CD14-positive monocyte (primary cell): ENCODE measurements around the gene HSPA12A. TPM values are rescaled to one million over a fixed set of nuclear protein-coding genes. Genes with fewer than 3 reads are reported as not detected.

Experiments used
- DNase-seq, 3 donors: peaks; one replicate each; pipeline ENCODE4 v3.0.0-alpha.2; 2011 to 2022
- H2AFZ ChIP-seq: 2 replicates; pipeline ENCODE4 v1.6.0; 2012; ENCODE audit warnings: mild to moderate bottlenecking, low read depth, low read length, inconsistent platforms; ENCODE audit not compliant: insufficient read depth, poor library complexity, severe bottlenecking
- H3K27ac ChIP-seq, 2 donors: 1 replicate in 1 of 2; 2 replicates in 1 of 2; pipeline ENCODE4 v1.5.1; 2012 to 2013; ENCODE audit warnings: low read length in 2 of 2, control low read depth in 1 of 2, inconsistent platforms in 1 of 2, low read depth in 1 of 2, mild to moderate bottlenecking in 1 of 2
- H3K27me3 ChIP-seq, 2 donors: one replicate each; pipeline versions ENCODE4 v1.6.0 to v1.6.1; 2011 to 2013; ENCODE audit warnings: low read length in 2 of 2; ENCODE audit not compliant: control insufficient read depth in 2 of 2, insufficient read depth in 2 of 2
- H3K36me3 ChIP-seq, 2 donors: replicated peaks in 1 of 2; 1 replicate in 1 of 2; 2 replicates in 1 of 2; pipeline versions ENCODE4 v1.5.1 to v1.6.1; 2012 to 2013; ENCODE audit warnings: low read length in 2 of 2, control low read depth in 1 of 2, inconsistent platforms in 1 of 2, mild to moderate bottlenecking in 1 of 2; ENCODE audit not compliant: insufficient read depth in 2 of 2, control insufficient read depth in 1 of 2
- H3K4me1 ChIP-seq, 2 donors: 1 replicate in 1 of 2; 2 replicates in 1 of 2; pipeline versions ENCODE4 v1.5.1 to v1.6.1; 2012 to 2013; ENCODE audit warnings: low read length in 2 of 2, control low read depth in 1 of 2, inconsistent platforms in 1 of 2, mild to moderate bottlenecking in 1 of 2, moderate library complexity in 1 of 2; ENCODE audit not compliant: insufficient read depth in 2 of 2, control insufficient read depth in 1 of 2
- H3K4me2 ChIP-seq: replicated peaks from 2 replicates; pipeline ENCODE3; 2012; ENCODE audit warnings: low read length, moderate library complexity, mild to moderate bottlenecking; ENCODE audit not compliant: poor library complexity, severe bottlenecking; ENCODE audit errors: extremely low read depth
- H3K4me3 ChIP-seq, 3 experiments: fragments of 200-600 bp in 1 of 3; sonication (generic) in 1 of 3; replicated peaks in 1 of 3; 1 replicate in 2 of 3; 2 replicates in 1 of 3; pipeline ENCODE4 v1.5.1; 2011 to 2013; ENCODE audit warnings: low read length in 3 of 3, mild to moderate bottlenecking in 3 of 3, control low read depth in 2 of 3, low read depth in 2 of 3, inconsistent platforms in 1 of 3, moderate library complexity in 1 of 3
- H3K79me2 ChIP-seq: 2 replicates; pipeline ENCODE4 v1.6.0; 2012; ENCODE audit warnings: mild to moderate bottlenecking, control low read depth, inconsistent platforms, low read length, moderate library complexity; ENCODE audit not compliant: insufficient read depth
- H3K9ac ChIP-seq: 2 replicates; pipeline ENCODE4 v1.6.0; 2017; ENCODE audit warnings: low read length, mild to moderate bottlenecking; ENCODE audit not compliant: insufficient read depth, poor library complexity, severe bottlenecking
- H3K9me3 ChIP-seq, 2 donors: replicated peaks in 1 of 2; 1 replicate in 1 of 2; 2 replicates in 1 of 2; pipeline versions ENCODE4 v1.5.1 to v1.6.1; 2012 to 2013; ENCODE audit warnings: low read length in 2 of 2, control low read depth in 1 of 2; ENCODE audit not compliant: control insufficient read depth in 1 of 2, insufficient read depth in 1 of 2
- H4K20me1 ChIP-seq: 2 replicates; pipeline ENCODE4 v1.6.0; 2012; ENCODE audit warnings: mild to moderate bottlenecking, low read length, control low read depth, moderate library complexity; ENCODE audit not compliant: insufficient read depth
- H3K27ac Mint-ChIP-seq, 7 donors: one replicate each; pipeline ENCODE4 v1.8.0; 2020; ENCODE audit warnings: mild to moderate bottlenecking in 7 of 7, mixed read lengths in 7 of 7, moderate library complexity in 6 of 7, inconsistent platforms in 2 of 7
- H3K27me3 Mint-ChIP-seq, 3 donors: one replicate each; pipeline ENCODE4 v1.8.0; 2021 to 2022; ENCODE audit warnings: low read depth in 3 of 3, mild to moderate bottlenecking in 3 of 3, mixed read lengths in 3 of 3, moderate library complexity in 3 of 3, inconsistent platforms in 1 of 3
- H3K36me3 Mint-ChIP-seq, 2 donors: one replicate each; pipeline ENCODE4 v1.8.0; 2020; ENCODE audit warnings: mixed read lengths in 2 of 2, inconsistent platforms in 1 of 2, mild to moderate bottlenecking in 1 of 2
- H3K4me1 Mint-ChIP-seq: one replicate; pipeline ENCODE4 v1.8.0; 2020; ENCODE audit warnings: mild to moderate bottlenecking, mixed read lengths
- H3K4me3 Mint-ChIP-seq, 2 donors: one replicate each; pipeline ENCODE4 v1.8.0; 2020; ENCODE audit warnings: mild to moderate bottlenecking in 2 of 2, mixed read lengths in 2 of 2, moderate library complexity in 1 of 2
- H3K9me3 Mint-ChIP-seq, 7 donors: one replicate each; pipeline ENCODE4 v1.8.0; 2020 to 2022; ENCODE audit warnings: mixed read lengths in 7 of 7, mild to moderate bottlenecking in 6 of 7, moderate library complexity in 6 of 7, inconsistent platforms in 2 of 7
- CTCF ChIP-seq: fragments of 200-600 bp; IDR thresholded peaks from one replicate; pipeline ENCODE4 v1.8.0; 2022; ENCODE audit warnings: antibody characterized with exemption, mild to moderate bottlenecking
- WGBS: methylation state at CpG from one replicate; pipeline ENCODE4 v1.1.5; 2013; ENCODE audit warnings: missing lambda C conversion rate; ENCODE audit not compliant: insufficient coverage; 5-methylcytosine and 5-hydroxymethylcytosine counted together
- intact Hi-C, 2 donors: fragments of 100-400 bp; cut with micrococcal nuclease; formaldehyde crosslinking; loops; one replicate each; pipeline versions ENCODE4 v1.15.0 to v1.15.1; 2023
- polyA plus RNA-seq, 3 donors: library from polyadenylated mRNA; depleted of rRNA in 1 of 3; unstranded in 2 of 3; stranded (reverse) in 1 of 3; fragments of 300-500 nt in 2 of 3; fragments of >200 nt in 1 of 3; fragmentation: Illumina TruSeq in 2 of 3; gene quantifications; 1 replicate in 2 of 3; 2 replicates in 1 of 3; pipeline ENCODE4 v1.2.3, GENCODE V29; 2012 to 2021

Gene HSPA12A
- polyA plus RNA-seq, 3 donors: 0.01 TPM; not detected in 2

- H3K4me1 ChIP-seq: no peaks in the 10 kb centered on the region
- no peak overlapping the region for H3K9ac ChIP-seq
- no peaks in the 10 kb centered on the region for H3K36me3 ChIP-seq
- no peaks in the 10 kb centered on the region for H3K27me3 ChIP-seq
- H3K36me3 Mint-ChIP-seq: no peaks in the 10 kb centered on the region
- H4K20me1 ChIP-seq: no peaks in the 10 kb centered on the region
- H3K4me1 Mint-ChIP-seq: no peaks in the 10 kb centered on the region
- peaks cover 0 to 3% (median 0%) of the 10 kb centered on the region in 7 donors for H3K9me3 Mint-ChIP-seq
- TF ChIP-seq CTCF: no peak
- H3K4me3 ChIP-seq: no peak overlapping the region
- intact Hi-C loops: no loop called here
- H2AFZ ChIP-seq: no peak overlapping the region
- no peak overlapping the region for H3K4me2 ChIP-seq
- H3K27me3 Mint-ChIP-seq: peaks cover 3 to 9% (median 3%) of the 10 kb centered on the region in 3 donors
- H3K79me2 ChIP-seq: no peaks in the 10 kb centered on the region
- no peak overlapping the region for H3K4me3 Mint-ChIP-seq
- no peak for DNase-seq
- 56% methylated on average over 6 of the region's 6 CpGs for WGBS
- no peak overlapping the region for H3K27ac ChIP-seq
- H3K9me3 ChIP-seq: no peaks in the 10 kb centered on the region
- no peak overlapping the region for H3K27ac Mint-ChIP-seq
Measured at GRCh38 chr10:116774728-116775151, 32.4 kb upstream of the HSPA12A start.

DNA sequence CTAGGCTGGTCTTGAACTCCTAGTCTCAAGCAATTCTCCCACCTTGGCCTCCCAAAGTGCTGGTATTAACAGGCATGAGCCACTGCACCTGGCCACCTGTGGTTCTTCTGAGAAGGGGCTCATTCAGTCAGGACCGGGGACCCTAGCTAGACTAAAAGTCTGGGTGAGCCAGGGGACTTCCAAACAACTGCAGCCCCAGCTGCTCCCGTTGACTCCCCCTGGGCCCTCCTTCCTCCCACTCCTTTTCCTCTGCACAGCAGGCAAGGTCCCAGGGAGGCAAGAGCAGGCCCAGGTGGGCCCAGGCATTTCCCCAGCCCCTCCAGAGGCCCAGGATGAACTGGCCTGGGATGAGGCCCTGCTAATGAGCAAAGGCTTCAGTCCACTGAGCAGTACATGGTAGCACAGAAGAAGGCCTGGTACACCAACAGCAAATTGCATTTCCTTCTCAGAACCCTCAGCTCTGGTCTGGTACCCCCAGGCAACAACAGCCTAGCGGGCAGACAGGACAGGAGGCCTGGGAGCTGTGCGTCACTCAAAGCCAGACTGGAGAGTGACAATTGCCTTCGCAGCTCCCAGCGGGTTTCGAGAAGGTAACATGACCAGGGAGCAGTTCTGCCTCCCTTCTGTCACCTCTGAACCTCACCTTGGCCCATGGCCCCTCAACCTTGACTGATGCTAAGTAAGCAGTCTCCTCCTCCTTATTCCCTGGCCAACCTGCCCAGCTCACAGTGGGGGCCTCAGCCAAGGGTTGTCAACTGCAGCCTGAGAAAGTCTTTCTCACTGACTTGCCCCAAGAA lies 30.7 kb upstream of the HSPA12A start:
- Histone ChIP-seq H3K9ac (no peak overlapping the region), H3K9me3 (no peaks in the 10 kb centered on the region), H3K4me3 (no peak overlapping the region), H4K20me1 (no peaks in the 10 kb centered on the region), H3K27me3 (no peaks in the 10 kb centered on the region), H3K4me1 (no peaks in the 10 kb centered on the region), H3K4me2 (no peak overlapping the region), H3K36me3 (no peaks in the 10 kb centered on the region), H3K79me2 (no peaks in the 10 kb centered on the region), H3K27ac (no peak overlapping the region), H2AFZ (no peak overlapping the region)
- no peaks in the 10 kb centered on the region for H3K4me1 Mint-ChIP-seq
- H3K27me3 Mint-ChIP-seq: peaks cover 0 to 10% (median 4%) of the 10 kb centered on the region in 3 donors
- no peak overlapping the region for H3K27ac Mint-ChIP-seq
- TF ChIP-seq CTCF: no peak
- intact Hi-C loops: no loop called here
- 96% methylated on average over 7 of the region's 7 CpGs for WGBS
- no peak for DNase-seq
- H3K9me3 Mint-ChIP-seq: peaks cover 0 to 3% (median 0%) of the 10 kb centered on the region in 7 donors
- no peak overlapping the region for H3K4me3 Mint-ChIP-seq
- no peaks in the 10 kb centered on the region for H3K36me3 Mint-ChIP-seq
